HG02981 (cell line): Measurements from ENCODE around the gene BTG1.

Experiments
- ATAC-seq: cut with Tn5 transposase; IDR thresholded peaks from one replicate; pipeline ENCODE4 v1.9.1; 2021; ENCODE audit warnings: mild to moderate bottlenecking, moderate library complexity; ENCODE audit not compliant: unreplicated experiment

BTG1 gene

DNA sequence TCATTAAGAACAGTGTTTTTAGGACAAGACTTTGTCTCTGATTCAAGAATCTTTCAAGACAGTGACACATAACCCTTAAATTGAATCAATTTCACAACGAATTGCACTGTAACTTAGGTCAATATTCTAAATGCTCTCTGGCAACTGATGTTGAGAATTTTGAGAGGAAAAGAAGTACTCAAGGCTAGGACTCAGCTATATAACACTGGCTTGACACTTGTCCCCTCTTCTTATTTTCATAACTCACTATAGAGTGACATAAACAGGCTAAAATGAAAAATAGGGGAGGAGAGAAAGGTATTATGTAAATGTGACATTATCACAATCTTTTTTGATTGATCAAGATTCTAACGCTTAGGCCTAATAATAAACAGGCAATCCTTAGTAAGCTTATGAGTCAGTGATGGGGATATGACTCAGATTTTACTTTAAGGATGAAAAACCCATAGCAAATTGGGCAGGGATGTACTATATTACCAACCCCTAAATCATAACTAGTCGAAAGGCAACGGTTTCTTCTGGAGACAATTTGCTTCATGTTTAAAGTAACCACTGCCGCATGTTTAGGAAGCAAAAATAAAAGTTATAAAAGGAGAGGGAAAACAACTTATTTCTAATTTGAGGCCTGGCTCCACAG, 10.9 kb downstream of the BTG1 start:
- peak; percentile 28 for ATAC-seq

DNA sequence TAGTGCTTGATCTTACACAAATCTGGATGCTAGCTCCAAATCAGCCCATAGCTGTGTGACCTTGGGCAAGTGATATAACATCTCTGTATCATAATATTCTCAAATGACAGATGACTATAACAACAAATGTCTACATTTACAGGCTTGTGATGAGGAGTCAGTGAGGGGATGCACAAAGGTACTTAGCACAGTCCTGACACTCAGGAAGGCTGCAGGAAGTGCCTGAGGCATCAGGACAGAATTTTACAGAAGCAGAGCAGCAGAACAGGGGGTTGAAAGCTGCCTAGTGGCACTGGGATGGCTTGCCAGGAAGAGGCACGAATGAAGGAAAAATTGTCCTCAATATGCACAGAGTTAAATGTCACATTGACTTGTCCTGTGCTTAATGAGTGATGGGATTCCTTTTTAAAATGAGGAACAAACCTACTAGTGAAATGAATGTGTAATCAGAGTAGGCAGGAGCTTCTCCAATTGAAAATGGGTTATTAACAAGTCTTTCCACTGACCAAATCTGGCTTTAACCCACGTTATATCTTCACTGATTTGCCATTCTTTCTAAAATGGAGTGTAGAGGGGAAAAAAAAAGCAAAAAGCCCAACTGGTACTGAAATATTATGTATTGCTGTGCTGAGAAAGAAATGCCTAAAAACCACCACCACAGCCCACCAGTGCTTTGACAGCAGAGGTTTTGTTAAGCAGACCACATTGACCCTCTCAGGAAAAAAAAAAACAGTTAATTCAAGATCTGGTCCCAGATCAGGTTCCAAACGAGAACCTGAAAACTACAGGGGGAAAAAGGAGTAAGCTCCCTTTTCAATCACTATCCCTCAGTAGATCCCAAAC, 11.6 kb downstream of the BTG1 start:
- ATAC-seq = no peak

DNA sequence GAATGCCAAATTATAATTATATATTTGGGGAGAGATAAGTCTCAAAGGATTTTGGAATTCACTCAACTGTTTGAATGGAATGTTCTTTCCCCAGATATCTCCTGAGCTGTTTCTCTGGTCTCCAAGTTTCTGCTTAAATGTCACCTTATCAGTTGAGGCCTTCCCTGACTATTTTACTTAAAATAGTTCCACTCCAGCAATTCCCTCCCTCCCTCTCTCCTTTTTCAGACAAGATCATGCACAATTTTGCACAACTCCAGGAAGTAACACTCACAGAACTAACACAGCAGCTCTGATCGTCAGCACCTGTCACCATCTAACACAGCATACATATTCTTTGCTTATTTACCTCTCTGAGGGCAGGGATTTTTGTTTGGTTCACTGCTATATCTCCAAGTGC, 12.5 kb downstream of the BTG1 start:
- no peak for ATAC-seq

DNA sequence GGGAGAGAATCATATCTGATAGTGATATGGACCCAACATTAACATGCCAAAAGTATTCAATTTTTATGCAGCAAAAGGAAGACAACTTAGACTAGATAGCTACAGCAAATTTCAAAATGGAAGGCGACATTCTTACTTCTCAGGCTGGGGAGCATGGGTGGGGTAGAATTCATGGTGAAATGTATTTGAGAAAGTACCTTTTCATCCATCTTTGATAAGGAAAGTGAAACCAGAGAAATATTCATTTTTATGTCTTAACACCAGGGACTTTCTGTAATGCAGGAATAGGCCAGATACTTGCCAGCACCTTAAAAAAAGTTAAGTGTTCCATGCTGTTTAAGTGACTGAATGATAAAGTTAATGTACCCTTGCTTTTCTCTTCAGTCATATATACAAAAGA, 13.4 kb downstream of the BTG1 start:
- no peak for ATAC-seq

DNA sequence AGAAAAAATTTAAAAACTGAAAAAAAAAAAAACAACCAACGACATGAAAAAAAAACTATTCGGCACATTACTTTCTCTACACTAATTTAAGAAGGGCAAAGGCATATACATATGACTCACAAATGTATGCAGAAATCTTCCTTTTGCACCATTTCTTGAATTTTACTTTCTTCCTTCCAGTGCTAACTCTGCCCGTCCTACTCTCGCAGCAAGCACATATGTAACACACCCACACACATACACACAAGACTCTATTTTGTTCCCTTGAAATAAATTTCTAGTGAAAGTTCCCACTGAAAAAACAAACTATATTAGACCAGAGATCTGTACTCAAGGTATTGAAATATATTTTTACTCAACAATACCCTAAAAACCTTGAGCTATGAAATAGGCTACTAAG, 14.6 kb downstream of the BTG1 start:
- no peak for ATAC-seq

DNA sequence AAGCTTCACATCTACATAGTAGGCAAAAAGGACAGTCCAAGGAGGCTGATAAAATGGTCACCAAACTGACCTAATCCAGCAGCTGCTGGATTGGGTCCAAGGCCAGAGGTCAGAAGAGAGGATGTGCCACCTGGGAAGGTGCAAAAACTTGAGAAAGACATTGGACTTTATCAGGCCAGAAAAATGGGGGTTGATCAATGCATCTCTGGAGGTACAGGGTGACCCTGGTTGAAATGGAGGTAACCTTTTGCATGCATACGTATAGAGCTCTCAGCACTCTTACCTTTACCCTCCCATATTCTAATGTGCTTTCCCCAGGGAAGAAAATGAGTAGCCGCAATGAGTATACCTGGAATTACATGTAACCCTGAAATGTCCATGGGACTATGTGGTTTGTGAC, 16.0 kb downstream of the BTG1 start:
- ATAC-seq = no peak

DNA sequence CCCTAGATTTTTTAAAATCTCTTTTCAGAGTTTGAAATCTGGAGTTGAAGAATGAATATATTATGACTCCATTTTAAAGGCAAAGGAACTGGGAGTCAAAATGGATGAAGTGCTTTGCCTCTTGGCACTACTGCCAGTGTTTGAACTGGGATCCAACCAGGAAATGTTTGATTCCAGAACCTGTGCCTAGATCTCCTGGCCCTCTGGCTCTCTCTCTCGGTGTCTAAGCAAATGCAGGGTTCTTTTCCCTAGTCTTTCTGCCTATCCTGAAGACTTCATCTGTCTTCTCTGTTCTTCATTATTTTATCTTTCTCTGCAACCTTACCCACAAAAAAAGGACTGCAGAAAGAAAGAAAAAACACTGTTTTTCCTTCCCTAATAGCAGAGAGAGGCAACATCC, 17.0 kb downstream of the BTG1 start:
- no peak for ATAC-seq

DNA sequence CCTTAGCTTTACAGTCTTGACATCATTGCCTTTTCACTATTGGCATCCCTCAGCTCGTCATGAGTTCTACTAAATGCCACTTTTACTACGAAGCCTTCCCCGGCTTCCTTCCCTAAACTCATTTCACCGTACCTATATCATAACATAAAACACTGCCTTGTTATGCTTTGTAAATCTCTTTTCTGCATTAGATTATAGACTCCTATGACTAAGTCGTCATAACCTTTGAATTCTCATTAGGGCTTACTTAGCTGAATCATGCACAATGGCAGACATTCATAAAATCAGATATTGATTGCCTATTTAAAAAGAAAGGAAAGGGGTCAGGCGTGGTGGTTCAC, 21.0 kb downstream of the BTG1 start:
- ATAC-seq = no peak

DNA sequence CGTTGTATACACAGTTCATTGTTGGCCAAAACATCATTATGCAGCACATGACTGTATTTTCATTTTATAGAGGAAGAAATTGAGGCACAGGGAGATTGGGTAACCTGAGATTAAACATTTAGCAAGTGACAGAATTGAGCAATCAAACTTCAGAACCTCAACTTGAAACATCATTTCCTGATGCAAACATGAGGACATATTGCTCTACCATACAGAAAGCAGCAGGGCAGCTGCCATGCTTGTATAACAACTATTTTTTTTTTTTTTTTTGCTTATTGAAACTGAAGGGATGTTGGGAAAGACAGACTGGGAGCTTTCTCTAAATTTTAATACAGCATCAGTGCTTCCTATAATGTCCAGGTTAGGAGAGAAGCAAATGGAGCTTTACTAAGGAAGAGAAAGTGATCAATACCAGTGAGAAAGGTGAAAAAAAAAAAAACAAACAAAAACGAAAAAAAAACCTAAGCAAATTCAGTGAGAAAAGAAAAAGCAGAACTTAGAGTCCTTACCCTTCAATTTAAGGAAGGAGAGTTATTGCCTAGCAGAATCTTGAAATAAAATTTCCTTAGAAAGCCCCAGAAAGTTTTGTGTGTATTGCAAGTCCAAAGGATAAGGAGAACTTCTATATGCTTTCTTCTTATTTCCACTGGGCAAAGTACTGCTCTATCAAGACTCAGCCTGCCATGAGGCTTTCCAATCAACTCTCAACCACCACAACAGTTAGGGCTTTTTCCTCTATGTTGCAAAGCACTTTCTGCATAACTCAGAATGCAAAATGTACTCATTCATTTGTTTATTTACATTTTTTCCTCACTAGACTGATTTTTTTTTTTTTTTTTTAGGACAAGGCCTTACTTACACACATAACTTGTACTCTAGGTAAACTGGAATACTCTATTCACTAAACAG, 21.6 kb downstream of the BTG1 start:
- ATAC-seq = no peak

DNA sequence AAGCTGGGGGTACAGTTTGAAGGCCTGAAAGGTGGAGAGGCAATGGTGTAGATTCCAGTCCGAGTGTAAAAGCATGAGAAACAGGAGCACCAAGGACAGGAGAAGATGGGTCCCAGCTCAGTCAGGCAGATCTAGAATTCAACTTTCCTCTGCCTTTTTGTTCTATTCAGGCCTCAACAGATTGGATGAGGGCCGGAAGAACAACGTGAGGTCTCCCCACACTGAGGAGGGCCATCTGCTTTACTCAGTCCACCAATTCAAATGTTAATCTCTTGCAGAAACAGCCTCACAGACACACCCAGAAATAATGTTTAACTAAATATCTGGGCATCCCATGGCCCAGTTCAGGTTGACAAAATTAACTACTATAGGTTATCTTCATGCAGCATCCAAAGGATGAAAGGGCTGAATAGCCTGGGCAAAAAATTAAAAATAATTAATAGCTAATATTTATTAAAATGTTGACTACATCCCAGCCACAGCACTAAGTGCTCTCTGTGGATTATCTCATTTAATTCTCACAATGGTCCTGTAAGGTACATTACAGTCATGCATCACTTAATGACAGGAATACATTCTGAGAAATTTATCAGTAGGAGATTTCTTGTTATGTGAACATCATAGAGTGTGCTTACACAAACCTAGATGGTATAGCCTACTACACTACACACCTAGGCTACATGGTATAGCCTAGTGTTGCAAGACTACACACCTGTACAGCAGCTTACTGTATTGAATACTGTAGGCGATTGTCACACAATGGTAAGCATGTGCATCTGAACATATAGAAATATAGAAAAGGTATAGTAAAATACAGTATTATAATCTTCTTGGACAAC, 22.5 kb downstream of the BTG1 start:
- no peak for ATAC-seq

DNA sequence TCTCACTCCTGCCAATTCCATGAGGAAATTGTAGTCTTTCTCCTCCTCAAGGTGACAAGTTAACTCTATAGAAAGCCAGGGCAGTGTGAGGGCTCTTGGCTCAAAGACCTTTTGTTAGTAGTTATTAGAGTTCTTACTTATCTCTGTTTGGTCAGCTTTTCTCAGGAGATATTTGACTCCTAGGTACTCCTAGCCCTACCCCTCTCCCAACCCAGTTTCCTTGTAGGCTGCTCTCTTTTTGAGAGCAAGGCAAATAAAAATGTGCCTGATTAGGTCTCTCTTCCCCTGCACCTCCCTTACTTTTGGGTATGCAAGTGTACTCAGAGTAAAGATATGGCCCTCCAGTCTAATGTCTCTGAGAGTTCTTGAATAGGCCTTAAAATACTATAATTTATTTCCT, 23.8 kb downstream of the BTG1 start:
- no peak for ATAC-seq

DNA sequence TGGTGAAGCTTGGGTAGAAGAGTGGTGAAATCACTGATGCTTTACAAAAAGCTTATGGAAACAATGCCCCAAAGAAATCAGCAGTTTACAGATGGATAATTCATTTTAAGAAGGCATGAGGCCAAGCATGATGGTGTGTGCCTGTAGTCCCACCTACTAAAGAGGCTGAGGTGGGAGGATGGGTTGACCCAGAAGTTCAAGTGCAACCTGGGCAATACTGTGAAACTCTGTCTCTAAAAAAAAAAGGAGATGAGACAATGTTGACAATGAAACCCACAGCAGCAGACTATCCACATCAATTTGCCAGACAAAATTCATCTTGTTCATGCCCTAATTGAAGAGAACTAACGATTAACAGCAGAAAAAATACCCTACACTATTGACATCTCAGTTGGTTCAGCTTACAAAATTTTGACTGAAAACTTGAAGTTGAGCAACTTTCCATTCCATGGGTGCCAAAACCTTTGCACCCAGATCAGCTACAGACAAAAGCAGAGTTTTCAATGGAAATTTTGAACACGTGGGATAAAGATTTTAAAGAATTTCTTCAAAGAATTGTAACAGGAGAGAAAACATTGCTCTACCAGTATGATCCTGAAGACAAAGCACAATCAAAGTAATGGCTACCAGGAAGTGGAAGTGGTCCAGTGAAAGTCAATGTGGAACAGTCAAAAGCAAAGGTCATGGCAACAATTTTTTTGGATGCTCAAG, 26.7 kb downstream of the BTG1 start:
- no peak for ATAC-seq

DNA sequence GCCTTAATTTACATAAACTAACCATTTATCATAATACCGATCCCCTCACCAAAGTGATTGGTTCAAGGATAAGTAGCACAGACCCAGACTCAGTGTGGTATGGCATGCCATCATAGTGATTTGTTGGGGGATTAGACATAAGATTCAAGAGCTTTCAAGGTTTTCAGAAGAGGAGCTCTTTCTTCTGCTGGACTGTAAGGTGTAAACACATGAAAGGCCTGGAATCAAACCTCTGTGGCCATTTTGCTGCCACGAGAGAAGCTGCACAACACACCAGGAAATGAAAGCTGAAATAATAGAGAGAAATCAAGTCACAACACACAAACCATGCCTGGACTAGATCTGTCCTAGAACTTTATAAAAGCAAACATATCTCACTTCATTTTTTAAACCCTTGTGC, 30.8 kb downstream of the BTG1 start:
- ATAC-seq = no peak

DNA sequence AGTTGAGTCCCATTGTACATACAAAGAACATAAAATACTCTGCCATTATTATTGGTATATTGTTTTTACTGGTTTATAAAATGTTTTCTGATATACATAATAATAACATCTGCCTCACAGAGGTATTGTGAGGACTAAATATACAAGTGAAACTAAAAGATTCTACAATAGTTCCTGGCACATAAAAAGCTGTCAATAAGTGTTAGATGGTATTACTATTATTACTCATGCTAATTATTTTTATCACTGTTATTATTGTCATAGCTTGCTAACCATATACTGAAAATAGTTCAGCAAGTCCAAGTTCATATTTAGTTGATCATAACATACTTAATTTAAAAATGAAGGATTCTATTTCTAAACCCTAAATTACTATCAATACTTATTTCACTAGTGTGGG, 34.4 kb downstream of the BTG1 start:
- peak; percentile 86 for ATAC-seq

DNA sequence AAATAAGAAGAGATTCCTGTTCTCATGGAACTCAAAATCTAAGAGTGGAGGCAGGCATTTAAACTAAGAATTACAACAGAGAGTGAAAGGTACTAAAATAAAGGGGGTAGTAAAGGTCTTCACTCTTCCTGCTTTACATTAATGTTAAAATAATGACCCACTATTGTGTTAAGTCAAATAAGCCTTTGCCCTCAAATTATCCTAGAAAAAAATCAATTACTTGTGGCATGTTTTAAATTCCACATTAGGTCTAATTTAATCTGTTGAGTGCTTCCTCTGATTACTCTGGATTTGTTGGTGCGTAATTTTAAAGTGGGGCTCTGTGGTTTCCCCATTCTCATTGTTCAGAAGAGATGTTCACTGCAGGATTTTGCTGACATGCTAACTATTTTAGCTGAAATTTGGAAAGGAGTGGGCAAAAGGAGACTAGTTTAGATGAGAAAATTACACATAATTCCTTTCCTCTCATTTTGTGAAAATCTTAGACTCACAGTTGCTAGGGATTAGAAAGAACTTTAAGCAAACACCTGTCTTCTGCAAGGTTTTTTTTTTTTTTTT, 35.5 kb downstream of the BTG1 start:
- no peak for ATAC-seq

DNA sequence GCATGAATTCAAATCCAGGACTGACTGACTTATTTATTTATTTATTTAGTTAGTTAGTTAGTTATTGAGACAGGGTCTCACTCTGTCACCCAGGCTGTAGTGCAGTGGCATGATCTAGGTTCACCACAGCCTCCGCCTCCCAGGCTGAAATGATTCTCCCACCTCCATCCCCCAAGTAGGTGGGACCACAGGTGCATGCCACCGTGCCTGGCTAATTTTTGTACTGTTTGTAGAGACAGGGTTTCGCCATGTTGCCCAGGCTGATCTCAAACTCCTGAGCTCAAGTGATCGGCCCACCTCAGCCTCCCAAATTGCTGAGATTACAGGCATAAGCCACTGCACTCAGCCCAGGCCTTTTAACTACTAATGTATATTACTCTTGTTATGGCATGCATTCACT, 36.0 kb downstream of the BTG1 start:
- no peak for ATAC-seq

DNA sequence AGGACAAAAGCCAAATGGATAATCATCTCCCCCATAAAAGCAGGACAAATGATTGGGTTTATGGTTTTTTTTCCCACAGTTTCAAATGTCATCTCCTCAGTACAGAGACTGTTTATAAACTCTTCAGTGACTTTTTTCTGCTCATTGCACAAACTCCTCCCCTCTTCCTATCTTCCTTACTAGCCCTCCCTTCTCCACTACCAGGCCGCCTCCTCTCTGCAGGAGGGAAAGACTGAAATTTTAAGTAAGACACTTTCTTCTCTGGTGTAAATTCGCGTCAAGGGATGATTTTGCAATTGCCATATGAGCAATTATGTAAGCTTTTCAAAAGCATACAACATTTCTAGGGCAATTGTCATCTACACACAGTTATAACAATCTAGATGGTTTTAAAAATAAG, 37.0 kb downstream of the BTG1 start:
- no peak for ATAC-seq

DNA sequence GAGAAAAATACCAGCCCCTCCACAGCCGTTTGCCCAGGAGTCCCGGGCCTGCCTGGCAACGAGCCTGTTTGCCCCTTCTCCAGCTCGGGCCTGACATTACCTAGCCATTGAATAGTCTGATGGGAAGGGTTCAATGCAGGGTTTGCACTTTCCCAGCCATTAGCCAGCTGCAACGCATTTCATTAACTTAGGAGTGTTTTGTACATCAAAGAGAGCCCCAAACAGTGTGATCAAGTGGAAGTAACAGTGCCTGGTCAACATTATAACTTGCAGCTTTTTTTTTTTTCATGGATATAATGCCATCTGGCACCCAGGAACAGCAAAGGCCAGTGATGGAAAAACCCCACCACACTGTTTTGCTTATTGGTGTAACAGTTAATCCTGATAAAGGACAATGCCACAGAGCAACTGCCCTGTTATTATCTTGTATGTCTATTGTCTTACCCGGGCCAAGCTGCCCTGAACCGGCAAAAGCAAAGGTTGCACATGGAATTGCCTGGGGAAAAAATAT, 38.0 kb downstream of the BTG1 start:
- no peak for ATAC-seq

DNA sequence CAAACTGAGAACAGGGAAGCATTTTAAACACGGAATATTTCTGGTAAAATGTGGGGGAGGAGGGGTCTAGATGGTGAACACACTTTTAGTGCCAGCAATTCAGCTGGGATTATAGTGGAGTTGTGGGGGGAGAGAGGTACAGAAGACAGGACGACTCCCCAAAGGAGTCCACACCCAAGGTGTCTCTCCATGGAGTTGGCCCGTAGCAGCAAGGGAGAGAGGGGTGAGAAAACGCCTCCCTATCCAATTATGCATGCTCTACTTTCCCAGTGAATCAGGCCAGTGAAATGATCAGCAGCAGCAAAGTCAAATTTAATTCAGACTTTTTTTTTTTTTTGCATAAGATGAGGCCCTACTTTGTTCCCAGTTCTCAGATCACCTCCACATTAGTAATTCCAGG, 38.6 kb downstream of the BTG1 start:
- no peak for ATAC-seq

DNA sequence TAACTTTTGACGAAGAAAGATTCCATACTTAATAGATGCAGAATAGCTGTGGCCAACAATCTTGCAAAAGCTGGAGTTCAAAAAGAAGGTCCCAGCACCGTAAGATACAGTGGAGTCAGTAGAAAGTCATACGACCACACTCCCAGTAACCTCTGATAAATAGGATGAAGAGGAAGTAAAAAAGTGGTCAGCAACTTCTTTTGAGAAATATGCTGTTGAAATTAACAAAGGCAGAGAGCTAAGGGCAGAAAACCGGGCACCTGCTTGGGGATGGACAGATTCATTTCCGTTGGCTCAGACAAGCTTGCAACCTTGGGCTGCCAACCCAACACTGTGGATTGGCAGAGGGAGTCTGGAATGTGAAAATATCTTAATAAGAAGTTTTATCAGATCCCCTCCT, 40.0 kb downstream of the BTG1 start:
- no peak for ATAC-seq
